SH-SY5Y (cell line): ENCODE measurements around the gene XCR1.

Source experiments
- GATA2 ChIP-seq: IDR thresholded peaks from 2 replicates; pipeline ENCODE4 v1.6.1; 2011; ENCODE audit warnings: mild to moderate bottlenecking, low read depth, low read length
- GATA3 ChIP-seq: IDR thresholded peaks from 2 replicates; pipeline ENCODE4 v1.6.1; 2011; ENCODE audit warnings: low read depth, mild to moderate bottlenecking, low read length, moderate library complexity

- TF ChIP-seq GATA2, result no peak
- TF ChIP-seq GATA3, result no peak
Measured at GRCh38 chr3:45967724-45968123, 59.6 kb downstream of the XCR1 start.
